Measurements from ENCODE around the gene GJC3. TPM values are rescaled to one million over a fixed set of nuclear protein-coding genes. Genes with fewer than 3 reads are reported as not detected.
"Not testable (repeated sequence)": the region's sequence is repeated elsewhere in the genome, so short reads cannot be mapped to it uniquely, and the experiment has no call there.

Gene GJC3
- total RNA-seq, 4 donors from 2014 or later, result 0.79 TPM; not detected in 3

GRCh38 chr7:99953649-99954048, 24.2 kb upstream of the GJC3 start:
- intact Hi-C loops (cut with DNase I; ENCODE audit: low total_unique reads), result no loop called here
- Histone ChIP-seq H3K4me1 (no peaks in the 10 kb centered on the region), H3K4me3 (no peak overlapping the region), H3K27ac (no peak overlapping the region), H3K9me3 (no peaks in the 10 kb centered on the region), H3K27me3 (no peaks in the 10 kb centered on the region), H3K36me3 (no peaks in the 10 kb centered on the region)
- no peak for DNase-seq
- no peak for TF ChIP-seq CTCF (IDR thresholded peaks at IDR 0.05)
- no peak for TF ChIP-seq POLR2A (IDR thresholded peaks at IDR 0.05)

- H3K4me1 ChIP-seq; H3K27ac ChIP-seq; H3K27me3 ChIP-seq; DNase-seq; H3K4me3 ChIP-seq; H3K36me3 ChIP-seq; intact Hi-C loops (cut with DNase I; ENCODE audit: low total_unique reads); H3K9me3 ChIP-seq: not testable (repeated sequence)
These were observed 23.2 kb upstream of the GJC3 start for GRCh38 chr7:99952649-99953048.

GRCh38 chr7:99950819-99951218, 21.4 kb upstream of the GJC3 start:
- H3K27me3 ChIP-seq; DNase-seq; H3K27ac ChIP-seq; intact Hi-C loops (cut with DNase I; ENCODE audit: low total_unique reads); H3K4me1 ChIP-seq; H3K4me3 ChIP-seq; H3K9me3 ChIP-seq; H3K36me3 ChIP-seq: not testable (repeated sequence)

GRCh38 chr7:99949645-99950228, 20.3 kb upstream of the GJC3 start:
- peak in 1 of 4 experiments; percentile 21 for TF ChIP-seq CTCF (IDR thresholded peaks at IDR 0.05)
- no peak for TF ChIP-seq POLR2A (IDR thresholded peaks at IDR 0.05)
- Histone ChIP-seq H3K27ac (no peak overlapping the region), H3K4me3 (no peak overlapping the region), H3K4me1 (no peaks in the 10 kb centered on the region), H3K36me3 (no peaks in the 10 kb centered on the region), H3K27me3 (no peaks in the 10 kb centered on the region), H3K9me3 (no peaks in the 10 kb centered on the region)
- no peak for DNase-seq
- intact Hi-C loops (cut with DNase I; ENCODE audit: low total_unique reads), result no loop called here

- DNase-seq, result no peak
- no peaks in the 10 kb centered on the region for H3K27me3 ChIP-seq
- H3K27ac ChIP-seq, result no peak overlapping the region
- H3K36me3 ChIP-seq, result no peaks in the 10 kb centered on the region
- no peak overlapping the region for H3K4me3 ChIP-seq
- H3K4me1 ChIP-seq, result no peaks in the 10 kb centered on the region
- TF ChIP-seq POLR2A (IDR thresholded peaks at IDR 0.05) (no peak), CTCF (IDR thresholded peaks at IDR 0.05) (no peak)
- intact Hi-C loops (cut with DNase I; ENCODE audit: low total_unique reads), result no loop called here
- H3K9me3 ChIP-seq, result no peaks in the 10 kb centered on the region
These were observed 18.2 kb upstream of the GJC3 start for GRCh38 chr7:99947608-99948007.

GRCh38 chr7:99944497-99945070, 15.2 kb upstream of the GJC3 start:
- Histone ChIP-seq H3K9me3 (no peaks in the 10 kb centered on the region), H3K27ac (no peak overlapping the region), H3K4me1 (no peaks in the 10 kb centered on the region), H3K36me3 (no peaks in the 10 kb centered on the region), H3K4me3 (no peak overlapping the region), H3K27me3 (no peaks in the 10 kb centered on the region)
- intact Hi-C loops (cut with DNase I; ENCODE audit: low total_unique reads), result no loop called here
- DNase-seq, result no peak
- TF ChIP-seq CTCF (IDR thresholded peaks at IDR 0.05) (no peak), POLR2A (IDR thresholded peaks at IDR 0.05) (no peak)
